ENCODE data around the gene PLCB3. TPM values are rescaled to one million over a fixed set of nuclear protein-coding genes. Genes with fewer than 3 reads are reported as not detected.

The PLCB3 gene
- total and polyA plus RNA-seq, 2 of the 13 experiments (the other 11 are each of a cell fraction or from before 2014, with no cell fraction given) = 7.5 to 13.8 TPM

DNA sequence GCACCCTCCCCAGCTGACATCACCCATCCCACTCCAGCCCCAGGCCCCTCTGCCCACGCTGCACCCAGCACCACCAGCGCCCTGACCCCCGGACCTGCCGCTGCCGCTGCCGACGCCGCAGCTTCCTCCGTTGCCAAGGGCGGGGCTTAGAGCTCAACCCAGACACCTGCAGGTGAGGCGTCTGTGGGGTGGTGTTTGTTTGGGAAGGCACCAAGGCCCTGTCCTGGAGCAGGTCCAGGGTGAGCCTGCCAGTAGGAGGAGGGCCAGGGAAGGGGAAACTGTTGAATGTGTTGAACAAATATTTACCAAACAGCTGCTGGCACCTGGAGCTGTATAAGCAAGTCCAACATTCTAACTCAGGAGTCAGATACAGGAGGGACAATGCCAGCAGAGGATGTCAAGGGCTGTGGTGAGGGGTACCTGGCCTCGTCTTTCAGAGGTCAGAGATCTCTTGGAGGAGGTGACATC is 13.8 kb upstream of the PLCB3 start (continued):
- TF ChIP-seq, protein P1, sequence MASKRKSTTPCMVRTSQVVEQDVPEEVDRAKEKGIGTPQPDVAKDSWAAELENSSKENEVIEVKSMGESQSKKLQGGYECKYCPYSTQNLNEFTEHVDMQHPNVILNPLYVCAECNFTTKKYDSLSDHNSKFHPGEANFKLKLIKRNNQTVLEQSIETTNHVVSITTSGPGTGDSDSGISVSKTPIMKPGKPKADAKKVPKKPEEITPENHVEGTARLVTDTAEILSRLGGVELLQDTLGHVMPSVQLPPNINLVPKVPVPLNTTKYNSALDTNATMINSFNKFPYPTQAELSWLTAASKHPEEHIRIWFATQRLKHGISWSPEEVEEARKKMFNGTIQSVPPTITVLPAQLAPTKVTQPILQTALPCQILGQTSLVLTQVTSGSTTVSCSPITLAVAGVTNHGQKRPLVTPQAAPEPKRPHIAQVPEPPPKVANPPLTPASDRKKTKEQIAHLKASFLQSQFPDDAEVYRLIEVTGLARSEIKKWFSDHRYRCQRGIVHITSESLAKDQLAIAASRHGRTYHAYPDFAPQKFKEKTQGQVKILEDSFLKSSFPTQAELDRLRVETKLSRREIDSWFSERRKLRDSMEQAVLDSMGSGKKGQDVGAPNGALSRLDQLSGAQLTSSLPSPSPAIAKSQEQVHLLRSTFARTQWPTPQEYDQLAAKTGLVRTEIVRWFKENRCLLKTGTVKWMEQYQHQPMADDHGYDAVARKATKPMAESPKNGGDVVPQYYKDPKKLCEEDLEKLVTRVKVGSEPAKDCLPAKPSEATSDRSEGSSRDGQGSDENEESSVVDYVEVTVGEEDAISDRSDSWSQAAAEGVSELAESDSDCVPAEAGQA (IDR thresholded peaks at IDR 0.05; ENCODE audit: low read depth) = no peak
- TF ChIP-seq, protein P1 (CRISPR knock-in tag; IDR thresholded peaks at IDR 0.05; ENCODE audit: borderline replicate concordance) = no peak
- TF ChIP-seq JUNB (CRISPR knock-in tag; IDR thresholded peaks at IDR 0.05; ENCODE audit: borderline replicate concordance) = 0 out of 2 replicates have a peak, but pooled peaks have one; percentile 40
- no peak for TF ChIP-seq ZSCAN25 (CRISPR knock-in tag; IDR thresholded peaks at IDR 0.05)
- no peak for TF ChIP-seq ZNF776 (CRISPR knock-in tag; IDR thresholded peaks at IDR 0.05)
- peak; percentile 94 for TF ChIP-seq ZNF746 (CRISPR knock-in tag; IDR thresholded peaks at IDR 0.05)
- TF ChIP-seq, protein P2, sequence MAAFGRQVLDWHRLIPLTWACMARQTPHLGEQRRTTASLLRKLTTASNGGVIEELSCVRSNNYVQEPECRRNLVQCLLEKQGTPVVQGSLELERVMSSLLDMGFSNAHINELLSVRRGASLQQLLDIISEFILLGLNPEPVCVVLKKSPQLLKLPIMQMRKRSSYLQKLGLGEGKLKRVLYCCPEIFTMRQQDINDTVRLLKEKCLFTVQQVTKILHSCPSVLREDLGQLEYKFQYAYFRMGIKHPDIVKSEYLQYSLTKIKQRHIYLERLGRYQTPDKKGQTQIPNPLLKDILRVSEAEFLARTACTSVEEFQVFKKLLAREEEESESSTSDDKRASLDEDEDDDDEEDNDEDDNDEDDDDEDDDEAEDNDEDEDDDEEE (CRISPR knock-in tag; IDR thresholded peaks at IDR 0.05) = no peak
- TF ChIP-seq, protein P3, sequence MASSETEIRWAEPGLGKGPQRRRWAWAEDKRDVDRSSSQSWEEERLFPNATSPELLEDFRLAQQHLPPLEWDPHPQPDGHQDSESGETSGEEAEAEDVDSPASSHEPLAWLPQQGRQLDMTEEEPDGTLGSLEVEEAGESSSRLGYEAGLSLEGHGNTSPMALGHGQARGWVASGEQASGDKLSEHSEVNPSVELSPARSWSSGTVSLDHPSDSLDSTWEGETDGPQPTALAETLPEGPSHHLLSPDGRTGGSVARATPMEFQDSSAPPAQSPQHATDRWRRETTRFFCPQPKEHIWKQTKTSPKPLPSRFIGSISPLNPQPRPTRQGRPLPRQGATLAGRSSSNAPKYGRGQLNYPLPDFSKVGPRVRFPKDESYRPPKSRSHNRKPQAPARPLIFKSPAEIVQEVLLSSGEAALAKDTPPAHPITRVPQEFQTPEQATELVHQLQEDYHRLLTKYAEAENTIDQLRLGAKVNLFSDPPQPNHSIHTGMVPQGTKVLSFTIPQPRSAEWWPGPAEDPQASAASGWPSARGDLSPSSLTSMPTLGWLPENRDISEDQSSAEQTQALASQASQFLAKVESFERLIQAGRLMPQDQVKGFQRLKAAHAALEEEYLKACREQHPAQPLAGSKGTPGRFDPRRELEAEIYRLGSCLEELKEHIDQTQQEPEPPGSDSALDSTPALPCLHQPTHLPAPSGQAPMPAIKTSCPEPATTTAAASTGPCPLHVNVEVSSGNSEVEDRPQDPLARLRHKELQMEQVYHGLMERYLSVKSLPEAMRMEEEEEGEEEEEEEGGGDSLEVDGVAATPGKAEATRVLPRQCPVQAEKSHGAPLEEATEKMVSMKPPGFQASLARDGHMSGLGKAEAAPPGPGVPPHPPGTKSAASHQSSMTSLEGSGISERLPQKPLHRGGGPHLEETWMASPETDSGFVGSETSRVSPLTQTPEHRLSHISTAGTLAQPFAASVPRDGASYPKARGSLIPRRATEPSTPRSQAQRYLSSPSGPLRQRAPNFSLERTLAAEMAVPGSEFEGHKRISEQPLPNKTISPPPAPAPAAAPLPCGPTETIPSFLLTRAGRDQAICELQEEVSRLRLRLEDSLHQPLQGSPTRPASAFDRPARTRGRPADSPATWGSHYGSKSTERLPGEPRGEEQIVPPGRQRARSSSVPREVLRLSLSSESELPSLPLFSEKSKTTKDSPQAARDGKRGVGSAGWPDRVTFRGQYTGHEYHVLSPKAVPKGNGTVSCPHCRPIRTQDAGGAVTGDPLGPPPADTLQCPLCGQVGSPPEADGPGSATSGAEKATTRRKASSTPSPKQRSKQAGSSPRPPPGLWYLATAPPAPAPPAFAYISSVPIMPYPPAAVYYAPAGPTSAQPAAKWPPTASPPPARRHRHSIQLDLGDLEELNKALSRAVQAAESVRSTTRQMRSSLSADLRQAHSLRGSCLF (CRISPR knock-in tag; IDR thresholded peaks at IDR 0.05; ENCODE audit: borderline replicate concordance) = no peak
- TF ChIP-seq, protein P4, sequence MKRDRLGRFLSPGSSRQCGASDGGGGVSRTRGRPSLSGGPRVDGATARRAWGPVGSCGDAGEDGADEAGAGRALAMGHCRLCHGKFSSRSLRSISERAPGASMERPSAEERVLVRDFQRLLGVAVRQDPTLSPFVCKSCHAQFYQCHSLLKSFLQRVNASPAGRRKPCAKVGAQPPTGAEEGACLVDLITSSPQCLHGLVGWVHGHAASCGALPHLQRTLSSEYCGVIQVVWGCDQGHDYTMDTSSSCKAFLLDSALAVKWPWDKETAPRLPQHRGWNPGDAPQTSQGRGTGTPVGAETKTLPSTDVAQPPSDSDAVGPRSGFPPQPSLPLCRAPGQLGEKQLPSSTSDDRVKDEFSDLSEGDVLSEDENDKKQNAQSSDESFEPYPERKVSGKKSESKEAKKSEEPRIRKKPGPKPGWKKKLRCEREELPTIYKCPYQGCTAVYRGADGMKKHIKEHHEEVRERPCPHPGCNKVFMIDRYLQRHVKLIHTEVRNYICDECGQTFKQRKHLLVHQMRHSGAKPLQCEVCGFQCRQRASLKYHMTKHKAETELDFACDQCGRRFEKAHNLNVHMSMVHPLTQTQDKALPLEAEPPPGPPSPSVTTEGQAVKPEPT (CRISPR knock-in tag; IDR thresholded peaks at IDR 0.05; ENCODE audit: low read depth) = no peak
- peak; percentile 38; the same call in 1 of the 2 replicates for TF ChIP-seq ZBTB7A (CRISPR knock-in tag; IDR thresholded peaks at IDR 0.05)
- TF ChIP-seq, protein P5, sequence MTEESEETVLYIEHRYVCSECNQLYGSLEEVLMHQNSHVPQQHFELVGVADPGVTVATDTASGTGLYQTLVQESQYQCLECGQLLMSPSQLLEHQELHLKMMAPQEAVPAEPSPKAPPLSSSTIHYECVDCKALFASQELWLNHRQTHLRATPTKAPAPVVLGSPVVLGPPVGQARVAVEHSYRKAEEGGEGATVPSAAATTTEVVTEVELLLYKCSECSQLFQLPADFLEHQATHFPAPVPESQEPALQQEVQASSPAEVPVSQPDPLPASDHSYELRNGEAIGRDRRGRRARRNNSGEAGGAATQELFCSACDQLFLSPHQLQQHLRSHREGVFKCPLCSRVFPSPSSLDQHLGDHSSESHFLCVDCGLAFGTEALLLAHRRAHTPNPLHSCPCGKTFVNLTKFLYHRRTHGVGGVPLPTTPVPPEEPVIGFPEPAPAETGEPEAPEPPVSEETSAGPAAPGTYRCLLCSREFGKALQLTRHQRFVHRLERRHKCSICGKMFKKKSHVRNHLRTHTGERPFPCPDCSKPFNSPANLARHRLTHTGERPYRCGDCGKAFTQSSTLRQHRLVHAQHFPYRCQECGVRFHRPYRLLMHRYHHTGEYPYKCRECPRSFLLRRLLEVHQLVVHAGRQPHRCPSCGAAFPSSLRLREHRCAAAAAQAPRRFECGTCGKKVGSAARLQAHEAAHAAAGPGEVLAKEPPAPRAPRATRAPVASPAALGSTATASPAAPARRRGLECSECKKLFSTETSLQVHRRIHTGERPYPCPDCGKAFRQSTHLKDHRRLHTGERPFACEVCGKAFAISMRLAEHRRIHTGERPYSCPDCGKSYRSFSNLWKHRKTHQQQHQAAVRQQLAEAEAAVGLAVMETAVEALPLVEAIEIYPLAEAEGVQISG (CRISPR knock-in tag; IDR thresholded peaks at IDR 0.05) = peak; percentile 41; the same call in 1 of the 2 replicates
